HEK293 (cell line): Measurements from ENCODE around the gene TEX38.
A peak's percentile ranks its signal among the peaks of the same experiment; 100 is the strongest.

Experiments
- GLIS2 ChIP-seq: fragments of 450-650 bp; formaldehyde crosslinking; IDR thresholded peaks from 2 replicates; pipeline ENCODE4 v1.5.1; 2016; ENCODE audit warnings: missing biosample characterization, missing genetic modification characterization
- IKZF3 ChIP-seq: fragments of 450-650 bp; IDR thresholded peaks from 2 replicates; pipeline ENCODE4 v1.5.0; 2018; ENCODE audit warnings: missing biosample characterization, mild to moderate bottlenecking, missing genetic modification characterization, moderate library complexity
- KLF10 ChIP-seq: fragments of 450-650 bp; IDR thresholded peaks from 2 replicates; pipeline ENCODE4 v1.5.1; 2018; ENCODE audit warnings: missing biosample characterization, mild to moderate bottlenecking, missing genetic modification characterization
- SALL2 ChIP-seq: fragments of 450-650 bp; formaldehyde crosslinking; IDR thresholded peaks from 2 replicates; pipeline ENCODE4 v1.5.0; 2017; ENCODE audit warnings: missing biosample characterization, mild to moderate bottlenecking, missing genetic modification characterization, borderline replicate concordance
- ZBTB1 ChIP-seq: fragments of 450-650 bp; formaldehyde crosslinking; IDR thresholded peaks from 2 replicates; pipeline ENCODE4 v1.5.1; 2016; ENCODE audit warnings: missing biosample characterization, missing genetic modification characterization
- ZBTB17 ChIP-seq: fragments of 450-650 bp; formaldehyde crosslinking; IDR thresholded peaks from 2 replicates; pipeline ENCODE4 v1.5.1; 2016; ENCODE audit warnings: missing biosample characterization, missing genetic modification characterization
- ZBTB44 ChIP-seq: fragments of 450-650 bp; IDR thresholded peaks from 2 replicates; pipeline ENCODE4 v1.5.1; 2018; ENCODE audit warnings: missing biosample characterization, mild to moderate bottlenecking, missing genetic modification characterization
- ZNF148 ChIP-seq: fragments of 450-650 bp; formaldehyde crosslinking; IDR thresholded peaks from 2 replicates; pipeline ENCODE4 v1.5.0; 2017; ENCODE audit warnings: missing biosample characterization, missing genetic modification characterization, borderline replicate concordance
- ZNF2 ChIP-seq: fragments of 450-650 bp; formaldehyde crosslinking; IDR thresholded peaks from 2 replicates; pipeline ENCODE4 v1.5.1; 2016; ENCODE audit warnings: missing biosample characterization, missing genetic modification characterization
- ZNF202 ChIP-seq: fragments of 450-650 bp; formaldehyde crosslinking; IDR thresholded peaks from 2 replicates; pipeline ENCODE4 v1.5.1; 2016; ENCODE audit warnings: missing biosample characterization, missing genetic modification characterization, borderline replicate concordance
- ZNF510 ChIP-seq: fragments of 450-650 bp; formaldehyde crosslinking; IDR thresholded peaks from 2 replicates; pipeline ENCODE4 v1.5.1; 2018; ENCODE audit warnings: mild to moderate bottlenecking, missing genetic modification characterization, missing biosample characterization; ENCODE audit not compliant: insufficient replicate concordance
- ZNF549 ChIP-seq: fragments of 450-650 bp; IDR thresholded peaks from 2 replicates; pipeline ENCODE4 v1.5.1; 2018; ENCODE audit warnings: missing biosample characterization, missing genetic modification characterization, mild to moderate bottlenecking, inconsistent platforms, moderate library complexity
- ZNF596 ChIP-seq: fragments of 450-650 bp; IDR thresholded peaks from 2 replicates; pipeline ENCODE4 v1.5.0; 2018; ENCODE audit warnings: missing biosample characterization, mild to moderate bottlenecking, missing genetic modification characterization, moderate library complexity
- ZNF623 ChIP-seq: fragments of 450-650 bp; formaldehyde crosslinking; IDR thresholded peaks from 2 replicates; pipeline ENCODE4 v1.5.1; 2016; ENCODE audit warnings: missing biosample characterization, missing genetic modification characterization
- ZNF707 ChIP-seq: fragments of 450-650 bp; formaldehyde crosslinking; IDR thresholded peaks from 2 replicates; pipeline ENCODE4 v1.5.1; 2016; ENCODE audit warnings: missing biosample characterization, missing genetic modification characterization
- ZNF76 ChIP-seq: fragments of 450-650 bp; formaldehyde crosslinking; IDR thresholded peaks from 2 replicates; pipeline ENCODE4; 2016; ENCODE audit warnings: low read depth, missing biosample characterization, missing genetic modification characterization, borderline replicate concordance
- TF ChIP-seq, protein P1 (sequence below): fragments of 450-650 bp; formaldehyde crosslinking; IDR thresholded peaks from 2 replicates; pipeline ENCODE4 v1.5.1; 2016; ENCODE audit warnings: missing biosample characterization, missing genetic modification characterization, borderline replicate concordance
- TF ChIP-seq, protein P2 (sequence below): fragments of 450-650 bp; formaldehyde crosslinking; IDR thresholded peaks from 2 replicates; pipeline ENCODE4 v1.5.1; 2016; ENCODE audit warnings: missing biosample characterization, missing genetic modification characterization
- TF ChIP-seq, protein P3 (sequence below): fragments of 450-650 bp; formaldehyde crosslinking; conservative IDR thresholded peaks from 2 replicates; pipeline ENCODE4 v1.5.1; 2016; ENCODE audit warnings: low read depth, missing biosample characterization, missing genetic modification characterization

The TEX38 gene

DNA sequence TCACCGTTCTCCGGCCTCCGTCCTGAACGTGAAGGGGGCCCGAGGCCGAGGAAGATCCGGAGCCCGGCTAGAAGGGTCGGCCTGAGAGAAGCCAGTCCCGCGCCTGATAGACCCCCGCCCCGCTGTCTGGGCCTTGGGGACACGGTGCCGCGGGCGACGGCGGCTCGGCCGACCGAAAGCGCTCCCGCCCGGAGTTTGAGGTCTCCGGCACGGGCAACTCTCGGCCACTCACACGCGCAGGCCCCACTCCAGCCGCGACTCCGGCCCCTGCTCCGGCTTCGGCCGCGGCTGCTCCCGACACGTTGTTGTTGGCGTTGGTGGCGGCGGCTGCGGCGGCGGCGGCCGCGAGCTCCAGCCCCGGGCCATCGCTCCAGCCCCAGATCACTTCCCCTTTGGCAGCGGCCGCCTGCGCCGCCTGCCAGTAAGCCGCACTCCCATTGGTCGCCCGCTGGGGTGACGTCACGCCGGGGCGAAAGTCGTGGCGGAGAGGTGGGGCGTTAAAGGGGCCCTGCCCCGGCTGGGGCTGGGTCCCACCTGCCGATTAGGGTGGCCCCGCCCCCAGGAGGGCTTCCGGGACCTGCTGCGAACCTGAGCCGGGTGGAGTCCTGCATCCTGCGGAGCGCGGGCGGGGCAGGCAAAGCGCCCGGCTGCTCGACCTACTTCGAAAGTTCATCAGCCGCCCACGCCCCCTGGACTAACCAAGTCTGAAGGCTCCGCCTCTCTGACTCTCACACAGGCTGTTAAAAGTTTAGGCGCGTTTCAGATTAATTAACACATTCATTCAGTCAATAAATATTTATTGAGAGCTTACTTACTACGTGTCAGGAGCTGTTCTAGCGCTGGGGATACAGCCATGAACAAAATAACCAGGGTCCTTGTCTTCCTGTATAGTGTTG lies 47.3 kb downstream of the TEX38 start, which contains the start of gene EFCAB14 (continued):
- TF ChIP-seq ZNF549 (tag by site-specific recombination): no peak
- TF ChIP-seq GLIS2: peak; percentile 93
- TF ChIP-seq, protein P1, sequence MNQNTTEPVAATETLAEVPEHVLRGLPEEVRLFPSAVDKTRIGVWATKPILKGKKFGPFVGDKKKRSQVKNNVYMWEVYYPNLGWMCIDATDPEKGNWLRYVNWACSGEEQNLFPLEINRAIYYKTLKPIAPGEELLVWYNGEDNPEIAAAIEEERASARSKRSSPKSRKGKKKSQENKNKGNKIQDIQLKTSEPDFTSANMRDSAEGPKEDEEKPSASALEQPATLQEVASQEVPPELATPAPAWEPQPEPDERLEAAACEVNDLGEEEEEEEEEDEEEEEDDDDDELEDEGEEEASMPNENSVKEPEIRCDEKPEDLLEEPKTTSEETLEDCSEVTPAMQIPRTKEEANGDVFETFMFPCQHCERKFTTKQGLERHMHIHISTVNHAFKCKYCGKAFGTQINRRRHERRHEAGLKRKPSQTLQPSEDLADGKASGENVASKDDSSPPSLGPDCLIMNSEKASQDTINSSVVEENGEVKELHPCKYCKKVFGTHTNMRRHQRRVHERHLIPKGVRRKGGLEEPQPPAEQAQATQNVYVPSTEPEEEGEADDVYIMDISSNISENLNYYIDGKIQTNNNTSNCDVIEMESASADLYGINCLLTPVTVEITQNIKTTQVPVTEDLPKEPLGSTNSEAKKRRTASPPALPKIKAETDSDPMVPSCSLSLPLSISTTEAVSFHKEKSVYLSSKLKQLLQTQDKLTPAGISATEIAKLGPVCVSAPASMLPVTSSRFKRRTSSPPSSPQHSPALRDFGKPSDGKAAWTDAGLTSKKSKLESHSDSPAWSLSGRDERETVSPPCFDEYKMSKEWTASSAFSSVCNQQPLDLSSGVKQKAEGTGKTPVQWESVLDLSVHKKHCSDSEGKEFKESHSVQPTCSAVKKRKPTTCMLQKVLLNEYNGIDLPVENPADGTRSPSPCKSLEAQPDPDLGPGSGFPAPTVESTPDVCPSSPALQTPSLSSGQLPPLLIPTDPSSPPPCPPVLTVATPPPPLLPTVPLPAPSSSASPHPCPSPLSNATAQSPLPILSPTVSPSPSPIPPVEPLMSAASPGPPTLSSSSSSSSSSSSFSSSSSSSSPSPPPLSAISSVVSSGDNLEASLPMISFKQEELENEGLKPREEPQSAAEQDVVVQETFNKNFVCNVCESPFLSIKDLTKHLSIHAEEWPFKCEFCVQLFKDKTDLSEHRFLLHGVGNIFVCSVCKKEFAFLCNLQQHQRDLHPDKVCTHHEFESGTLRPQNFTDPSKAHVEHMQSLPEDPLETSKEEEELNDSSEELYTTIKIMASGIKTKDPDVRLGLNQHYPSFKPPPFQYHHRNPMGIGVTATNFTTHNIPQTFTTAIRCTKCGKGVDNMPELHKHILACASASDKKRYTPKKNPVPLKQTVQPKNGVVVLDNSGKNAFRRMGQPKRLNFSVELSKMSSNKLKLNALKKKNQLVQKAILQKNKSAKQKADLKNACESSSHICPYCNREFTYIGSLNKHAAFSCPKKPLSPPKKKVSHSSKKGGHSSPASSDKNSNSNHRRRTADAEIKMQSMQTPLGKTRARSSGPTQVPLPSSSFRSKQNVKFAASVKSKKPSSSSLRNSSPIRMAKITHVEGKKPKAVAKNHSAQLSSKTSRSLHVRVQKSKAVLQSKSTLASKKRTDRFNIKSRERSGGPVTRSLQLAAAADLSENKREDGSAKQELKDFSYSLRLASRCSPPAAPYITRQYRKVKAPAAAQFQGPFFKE: no peak
- no peak for TF ChIP-seq ZNF202
- no peak for TF ChIP-seq ZBTB1 (tag by site-specific recombination)
- TF ChIP-seq ZNF2 (tag by site-specific recombination): no peak
- no peak; the same call in none of the 2 replicates for TF ChIP-seq ZBTB17 (tag by site-specific recombination)
- no peak for TF ChIP-seq ZNF707 (tag by site-specific recombination)
- TF ChIP-seq ZNF623: no peak
- 0 out of 2 replicates have a peak, but pooled peaks have one; percentile 50 for TF ChIP-seq ZBTB44
- TF ChIP-seq ZNF76: peak; percentile 47; the same call in 1 of the 2 replicates
- TF ChIP-seq, protein P2, sequence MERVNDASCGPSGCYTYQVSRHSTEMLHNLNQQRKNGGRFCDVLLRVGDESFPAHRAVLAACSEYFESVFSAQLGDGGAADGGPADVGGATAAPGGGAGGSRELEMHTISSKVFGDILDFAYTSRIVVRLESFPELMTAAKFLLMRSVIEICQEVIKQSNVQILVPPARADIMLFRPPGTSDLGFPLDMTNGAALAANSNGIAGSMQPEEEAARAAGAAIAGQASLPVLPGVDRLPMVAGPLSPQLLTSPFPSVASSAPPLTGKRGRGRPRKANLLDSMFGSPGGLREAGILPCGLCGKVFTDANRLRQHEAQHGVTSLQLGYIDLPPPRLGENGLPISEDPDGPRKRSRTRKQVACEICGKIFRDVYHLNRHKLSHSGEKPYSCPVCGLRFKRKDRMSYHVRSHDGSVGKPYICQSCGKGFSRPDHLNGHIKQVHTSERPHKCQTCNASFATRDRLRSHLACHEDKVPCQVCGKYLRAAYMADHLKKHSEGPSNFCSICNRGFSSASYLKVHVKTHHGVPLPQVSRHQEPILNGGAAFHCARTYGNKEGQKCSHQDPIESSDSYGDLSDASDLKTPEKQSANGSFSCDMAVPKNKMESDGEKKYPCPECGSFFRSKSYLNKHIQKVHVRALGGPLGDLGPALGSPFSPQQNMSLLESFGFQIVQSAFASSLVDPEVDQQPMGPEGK (tag by site-specific recombination): peak; percentile 98
- TF ChIP-seq IKZF3: 0 out of 2 replicates have a peak, but pooled peaks have one; percentile 11
- TF ChIP-seq ZNF510 (tag by site-specific recombination): no peak
- no peak for TF ChIP-seq ZNF148 (tag by site-specific recombination)
- TF ChIP-seq SALL2 (tag by site-specific recombination): no peak
- TF ChIP-seq, protein P3, sequence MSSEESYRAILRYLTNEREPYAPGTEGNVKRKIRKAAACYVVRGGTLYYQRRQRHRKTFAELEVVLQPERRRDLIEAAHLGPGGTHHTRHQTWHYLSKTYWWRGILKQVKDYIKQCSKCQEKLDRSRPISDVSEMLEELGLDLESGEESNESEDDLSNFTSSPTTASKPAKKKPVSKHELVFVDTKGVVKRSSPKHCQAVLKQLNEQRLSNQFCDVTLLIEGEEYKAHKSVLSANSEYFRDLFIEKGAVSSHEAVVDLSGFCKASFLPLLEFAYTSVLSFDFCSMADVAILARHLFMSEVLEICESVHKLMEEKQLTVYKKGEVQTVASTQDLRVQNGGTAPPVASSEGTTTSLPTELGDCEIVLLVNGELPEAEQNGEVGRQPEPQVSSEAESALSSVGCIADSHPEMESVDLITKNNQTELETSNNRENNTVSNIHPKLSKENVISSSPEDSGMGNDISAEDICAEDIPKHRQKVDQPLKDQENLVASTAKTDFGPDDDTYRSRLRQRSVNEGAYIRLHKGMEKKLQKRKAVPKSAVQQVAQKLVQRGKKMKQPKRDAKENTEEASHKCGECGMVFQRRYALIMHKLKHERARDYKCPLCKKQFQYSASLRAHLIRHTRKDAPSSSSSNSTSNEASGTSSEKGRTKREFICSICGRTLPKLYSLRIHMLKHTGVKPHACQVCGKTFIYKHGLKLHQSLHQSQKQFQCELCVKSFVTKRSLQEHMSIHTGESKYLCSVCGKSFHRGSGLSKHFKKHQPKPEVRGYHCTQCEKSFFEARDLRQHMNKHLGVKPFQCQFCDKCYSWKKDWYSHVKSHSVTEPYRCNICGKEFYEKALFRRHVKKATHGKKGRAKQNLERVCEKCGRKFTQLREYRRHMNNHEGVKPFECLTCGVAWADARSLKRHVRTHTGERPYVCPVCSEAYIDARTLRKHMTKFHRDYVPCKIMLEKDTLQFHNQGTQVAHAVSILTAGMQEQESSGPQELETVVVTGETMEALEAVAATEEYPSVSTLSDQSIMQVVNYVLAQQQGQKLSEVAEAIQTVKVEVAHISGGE (tag by site-specific recombination): peak; percentile 89
- TF ChIP-seq KLF10 (tag by site-specific recombination): peak; percentile 89
- 0 out of 2 replicates have a peak, but pooled peaks have one; percentile 24 for TF ChIP-seq ZNF596
